ENCODE results near the gene DENND1B.
A peak's percentile ranks its signal among the peaks of the same experiment; 100 is the strongest.

Gene DENND1B

DNA sequence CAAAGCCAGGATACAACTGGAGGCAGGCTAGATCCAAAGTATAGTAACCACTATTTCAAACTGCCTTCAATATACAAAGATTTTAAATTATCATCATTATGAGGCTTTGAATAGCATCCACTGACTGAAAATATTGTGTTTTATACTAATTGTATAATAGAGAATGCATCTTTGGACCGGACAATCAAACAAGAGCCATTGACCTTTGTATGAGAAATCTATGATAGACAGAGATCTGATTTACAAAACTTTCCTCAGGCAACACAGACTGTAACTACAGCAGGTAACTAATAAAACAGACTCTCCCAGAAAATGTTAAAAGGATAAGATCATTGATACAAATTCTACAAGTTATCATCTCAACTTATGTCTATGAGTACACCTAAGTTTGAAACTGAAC is 152.9 kb downstream of the DENND1B start:
- no peak overlapping the region for H3K4me3 ChIP-seq (ENCODE audit: low read depth, low read length)
- TF ChIP-seq, protein P1, sequence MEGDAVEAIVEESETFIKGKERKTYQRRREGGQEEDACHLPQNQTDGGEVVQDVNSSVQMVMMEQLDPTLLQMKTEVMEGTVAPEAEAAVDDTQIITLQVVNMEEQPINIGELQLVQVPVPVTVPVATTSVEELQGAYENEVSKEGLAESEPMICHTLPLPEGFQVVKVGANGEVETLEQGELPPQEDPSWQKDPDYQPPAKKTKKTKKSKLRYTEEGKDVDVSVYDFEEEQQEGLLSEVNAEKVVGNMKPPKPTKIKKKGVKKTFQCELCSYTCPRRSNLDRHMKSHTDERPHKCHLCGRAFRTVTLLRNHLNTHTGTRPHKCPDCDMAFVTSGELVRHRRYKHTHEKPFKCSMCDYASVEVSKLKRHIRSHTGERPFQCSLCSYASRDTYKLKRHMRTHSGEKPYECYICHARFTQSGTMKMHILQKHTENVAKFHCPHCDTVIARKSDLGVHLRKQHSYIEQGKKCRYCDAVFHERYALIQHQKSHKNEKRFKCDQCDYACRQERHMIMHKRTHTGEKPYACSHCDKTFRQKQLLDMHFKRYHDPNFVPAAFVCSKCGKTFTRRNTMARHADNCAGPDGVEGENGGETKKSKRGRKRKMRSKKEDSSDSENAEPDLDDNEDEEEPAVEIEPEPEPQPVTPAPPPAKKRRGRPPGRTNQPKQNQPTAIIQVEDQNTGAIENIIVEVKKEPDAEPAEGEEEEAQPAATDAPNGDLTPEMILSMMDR (IDR thresholded peaks at IDR 0.05; ENCODE audit: control insufficient read depth, extremely low read depth, insufficient read depth): no peak
- DNase-seq (ENCODE audit: low read depth): no peak

DNA sequence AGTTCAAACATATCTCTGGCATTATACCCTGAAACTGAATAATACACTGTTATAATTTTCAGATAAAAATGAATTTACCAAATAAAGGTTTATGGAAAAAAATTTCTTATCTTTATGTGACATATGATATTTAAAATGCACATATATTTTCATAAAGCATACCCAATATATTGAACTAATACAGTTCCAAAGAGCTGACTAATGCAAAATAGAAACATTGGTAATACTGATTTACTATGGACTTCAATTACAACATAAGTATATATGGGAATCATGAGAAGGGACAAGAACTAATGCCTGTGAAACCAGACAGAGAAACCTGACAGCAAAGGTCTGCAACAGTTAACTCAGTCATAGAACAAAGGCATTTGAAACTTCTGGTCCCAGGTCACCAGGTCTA is 153.5 kb downstream of the DENND1B start:
- DNase-seq (ENCODE audit: low read depth): no peak
- TF ChIP-seq, protein P1 (IDR thresholded peaks at IDR 0.05; ENCODE audit: control insufficient read depth, extremely low read depth, insufficient read depth): no peak
- no peak overlapping the region for H3K4me3 ChIP-seq (ENCODE audit: low read depth, low read length)

DNA sequence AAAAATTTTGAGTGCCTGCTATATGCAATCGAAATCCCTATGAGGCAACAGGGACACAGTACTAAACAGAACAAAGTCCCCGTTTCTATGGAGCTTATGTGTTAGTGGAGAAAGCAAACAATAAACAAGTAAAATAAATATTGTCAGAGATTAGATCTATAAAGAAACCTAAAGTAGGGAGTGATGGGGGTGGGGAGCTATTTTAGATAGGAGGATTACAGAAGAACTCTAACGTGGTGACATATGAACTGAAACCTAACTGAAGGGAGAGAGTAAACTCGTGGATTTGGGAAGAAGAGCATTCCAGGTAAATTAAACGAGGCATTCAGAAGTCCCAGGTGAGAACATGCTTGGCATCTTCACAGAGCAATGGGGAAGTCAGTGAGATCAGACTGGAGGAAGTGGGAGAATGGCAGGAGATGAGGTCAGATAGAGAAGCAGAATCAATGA is 154.5 kb downstream of the DENND1B start:
- TF ChIP-seq, protein P1 (IDR thresholded peaks at IDR 0.05; ENCODE audit: control insufficient read depth, extremely low read depth, insufficient read depth): no peak
- H3K4me3 ChIP-seq (ENCODE audit: low read depth, low read length): peak overlapping the region; percentile 36

DNA sequence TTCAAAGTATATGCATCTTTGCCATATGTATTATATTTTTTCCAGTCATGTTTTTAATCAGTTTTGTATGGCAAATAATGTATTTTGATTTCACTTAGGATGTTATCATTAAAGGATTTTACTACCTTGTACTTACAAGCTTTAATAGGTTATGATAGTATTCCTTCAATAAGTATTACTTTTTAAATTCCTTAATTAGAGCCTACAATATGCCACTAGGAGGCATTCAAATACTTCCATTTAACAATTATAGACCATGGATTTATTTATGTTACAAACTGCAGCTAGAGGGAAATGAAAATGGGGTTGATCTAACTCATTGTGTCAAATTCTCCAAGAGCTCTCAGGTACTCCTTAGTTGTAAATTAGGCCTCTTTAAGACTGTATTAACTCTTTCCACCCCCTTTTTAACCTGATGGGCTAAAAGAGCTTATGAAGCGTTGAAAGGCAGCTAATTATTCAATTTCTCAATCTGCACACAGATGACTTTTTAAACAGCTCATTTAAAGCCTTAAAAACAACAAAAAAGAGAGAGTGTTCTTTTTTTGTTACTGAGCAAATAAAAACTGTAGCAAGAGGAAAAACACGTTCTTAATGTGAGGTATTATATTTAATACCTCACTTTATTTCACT is 156.2 kb downstream of the DENND1B start:
- TF ChIP-seq, protein P1 (IDR thresholded peaks at IDR 0.05; ENCODE audit: control insufficient read depth, extremely low read depth, insufficient read depth): peak; percentile 58
- no peak overlapping the region for H3K4me3 ChIP-seq (ENCODE audit: low read depth, low read length)
- peak; percentile 36 for DNase-seq (ENCODE audit: low read depth)

More for the DNA sequence above, 154.5 kb downstream of the DENND1B start:
- peak; percentile 66 for DNase-seq (ENCODE audit: low read depth)

DNA sequence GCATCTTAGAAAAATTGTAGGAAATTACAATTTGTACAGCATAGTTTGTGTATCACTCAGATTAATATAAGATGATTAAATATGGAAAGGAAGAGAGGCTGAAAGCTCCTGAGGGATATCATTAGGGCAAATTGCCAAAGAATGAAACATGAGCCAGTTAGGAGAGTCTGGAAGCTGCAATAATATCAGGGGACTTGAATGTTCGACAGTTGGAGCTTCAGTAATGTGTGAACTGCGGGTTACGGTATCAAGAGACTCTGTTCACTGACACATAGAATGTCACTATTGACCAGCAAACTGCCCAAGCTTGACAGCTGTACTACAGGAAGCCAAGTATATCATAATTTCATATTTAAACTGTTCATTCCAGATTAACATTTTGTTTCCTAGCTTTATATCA is 157.2 kb downstream of the DENND1B start:
- TF ChIP-seq, protein P1 (IDR thresholded peaks at IDR 0.05; ENCODE audit: control insufficient read depth, extremely low read depth, insufficient read depth): no peak
- no peak for DNase-seq (ENCODE audit: low read depth)
- no peak overlapping the region for H3K4me3 ChIP-seq (ENCODE audit: low read depth, low read length)

- H3K4me3 ChIP-seq (ENCODE audit: low read depth, low read length): no peak overlapping the region
- no peak for DNase-seq (ENCODE audit: low read depth)
- TF ChIP-seq, protein P1 (IDR thresholded peaks at IDR 0.05; ENCODE audit: control insufficient read depth, extremely low read depth, insufficient read depth): no peak
Observed at GRCh38 chr1:197615693-197616011, 159.6 kb downstream of the DENND1B start.
